WTC11 (cell line): Measurements from ENCODE around the gene NRXN3. TPM values are rescaled to one million over a fixed set of nuclear protein-coding genes. Genes with fewer than 3 reads are reported as not detected.

Experiments
- ATAC-seq: fragments of 200-7000 bp; cut with Tn5 transposase; 2 replicates; pipeline ENCODE4 v1.10.0; 2021; ENCODE audit warnings: mild to moderate bottlenecking, moderate library complexity
- CTCF ChIA-PET: fragments of 300-600 bp; sonication (Branson Sonifier 250); formaldehyde crosslinking; loops from one replicate; lab custom pipeline; 2021; ENCODE audit warnings: antibody characterized with exemption; lab: Charles Lee
- POLR2A ChIA-PET: fragments of 350-600 bp; sonication (Branson Sonifier 250); formaldehyde crosslinking; loops from one replicate; lab custom pipeline; 2021; ENCODE audit warnings: antibody characterized with exemption; lab: Charles Lee
- DNase-seq: peaks from one replicate; pipeline ENCODE4 v3.0.0; 2021; ENCODE audit warnings: low spot score
- H3K27ac Mint-ChIP-seq: 2 replicates; pipeline ENCODE4 v1.8.0; 2021; ENCODE audit warnings: mixed read lengths
- H3K27me3 Mint-ChIP-seq: 2 replicates; pipeline ENCODE4 v1.8.0; 2021; ENCODE audit warnings: low read depth, mild to moderate bottlenecking, moderate library complexity, mixed read lengths
- H3K36me3 Mint-ChIP-seq: 2 replicates; pipeline ENCODE4 v1.8.0; 2021; ENCODE audit warnings: mixed read lengths
- H3K4me1 Mint-ChIP-seq: 2 replicates; pipeline ENCODE4 v1.8.0; 2022; ENCODE audit warnings: mixed read lengths
- H3K4me3 Mint-ChIP-seq: 2 replicates; pipeline ENCODE4 v1.8.0; 2021; ENCODE audit warnings: mild to moderate bottlenecking, moderate library complexity, mixed read lengths
- H3K9me3 Mint-ChIP-seq: 2 replicates; pipeline ENCODE4 v1.8.0; 2021; ENCODE audit warnings: mixed read lengths
- ATF1 ChIP-seq: sonication (generic); formaldehyde crosslinking; IDR thresholded peaks from 2 replicates; pipeline ENCODE4 v1.8.1; 2023; ENCODE audit warnings: mild to moderate bottlenecking, moderate library complexity, missing genetic modification reagents
- CREM ChIP-seq: sonication (generic); formaldehyde crosslinking; IDR thresholded peaks from 2 replicates; pipeline ENCODE4 v1.8.1; 2022; ENCODE audit warnings: mild to moderate bottlenecking, missing genetic modification reagents, moderate library complexity
- ELF4 ChIP-seq: sonication (generic); formaldehyde crosslinking; IDR thresholded peaks from 2 replicates; pipeline ENCODE4 v1.8.1; 2022; ENCODE audit warnings: low read depth, mild to moderate bottlenecking, moderate library complexity, missing genetic modification reagents
- EMX1 ChIP-seq: fragments of 250-450 bp; sonication (Bioruptor Pico); IDR thresholded peaks from 2 replicates; pipeline ENCODE4 v1.8.0; 2021; ENCODE audit warnings: mild to moderate bottlenecking
- ESRRA ChIP-seq: sonication (generic); formaldehyde crosslinking; IDR thresholded peaks from 2 replicates; pipeline ENCODE4 v1.8.1; 2022; ENCODE audit warnings: mild to moderate bottlenecking, missing genetic modification reagents, borderline replicate concordance
- GRHL2 ChIP-seq: fragments of 250-450 bp; sonication (Bioruptor Pico); IDR thresholded peaks from 2 replicates; pipeline ENCODE4 v1.8.0; 2022; ENCODE audit warnings: mild to moderate bottlenecking, moderate library complexity; ENCODE audit not compliant: insufficient replicate concordance, severe bottlenecking
- IRF2 ChIP-seq: sonication (generic); formaldehyde crosslinking; IDR thresholded peaks from 2 replicates; pipeline ENCODE4 v1.8.0; 2022; ENCODE audit warnings: low read depth, missing genetic modification reagents, borderline replicate concordance
- RELA ChIP-seq: sonication (generic); formaldehyde crosslinking; IDR thresholded peaks from 2 replicates; pipeline ENCODE4 v1.8.1; 2022; ENCODE audit warnings: missing genetic modification reagents, mild to moderate bottlenecking, borderline replicate concordance
- TCF7 ChIP-seq: sonication (generic); formaldehyde crosslinking; IDR thresholded peaks from 2 replicates; pipeline ENCODE4 v1.8.0; 2022; ENCODE audit warnings: mild to moderate bottlenecking, low read depth, missing genetic modification reagents, moderate library complexity
- ZNF121 ChIP-seq: sonication (generic); formaldehyde crosslinking; IDR thresholded peaks from 2 replicates; pipeline ENCODE4 v1.8.0; 2023; ENCODE audit warnings: missing genetic modification reagents
- ZNF396 ChIP-seq: fragments of 250-450 bp; sonication (Bioruptor Pico); IDR thresholded peaks from 2 replicates; pipeline ENCODE4 v1.8.0; 2021; ENCODE audit warnings: mild to moderate bottlenecking, moderate library complexity, borderline replicate concordance
- ZNF423 ChIP-seq: fragments of 250-450 bp; sonication (Bioruptor Pico); IDR thresholded peaks from 2 replicates; pipeline ENCODE4 v2.1.2; 2022; ENCODE audit warnings: mild to moderate bottlenecking, moderate library complexity
- ZNF671 ChIP-seq: fragments of 250-450 bp; sonication (Bioruptor Pico); IDR thresholded peaks from 2 replicates; pipeline ENCODE4 v1.8.0; 2021; ENCODE audit warnings: mild to moderate bottlenecking
- total RNA-seq: library from RNA; stranded (reverse); gene quantifications from 3 replicates; pipeline ENCODE4 v1.2.3, GENCODE V29; 2021
- TF ChIP-seq, protein P1 (sequence below): sonication (generic); formaldehyde crosslinking; IDR thresholded peaks from 2 replicates; pipeline ENCODE4 v1.8.1; 2023; ENCODE audit warnings: mild to moderate bottlenecking, moderate library complexity, missing genetic modification reagents
- TF ChIP-seq, protein P2 (sequence below): fragments of 250-450 bp; sonication (Bioruptor Pico); IDR thresholded peaks from 2 replicates; pipeline ENCODE4 v1.9.0; 2021; ENCODE audit warnings: mild to moderate bottlenecking
- TF ChIP-seq, protein P3 (sequence below): sonication (generic); formaldehyde crosslinking; IDR thresholded peaks from 2 replicates; pipeline ENCODE4 v1.8.0; 2022; ENCODE audit warnings: mild to moderate bottlenecking, missing genetic modification reagents
- TF ChIP-seq, protein P4 (sequence below): fragments of 250-450 bp; sonication (Bioruptor Pico); IDR thresholded peaks from 2 replicates; pipeline ENCODE4 v1.9.0; 2021; ENCODE audit warnings: mild to moderate bottlenecking, borderline replicate concordance
- TF ChIP-seq, protein P5 (sequence below): sonication (generic); formaldehyde crosslinking; IDR thresholded peaks from 2 replicates; pipeline ENCODE4 v1.8.1; 2022; ENCODE audit warnings: mild to moderate bottlenecking, missing genetic modification reagents, moderate library complexity, borderline replicate concordance
- TF ChIP-seq, protein P6 (sequence below): sonication (generic); formaldehyde crosslinking; IDR thresholded peaks from 2 replicates; pipeline ENCODE4 v1.8.1; 2022; ENCODE audit warnings: missing genetic modification reagents, borderline replicate concordance
- TF ChIP-seq, protein P7 (sequence below): sonication (generic); formaldehyde crosslinking; IDR thresholded peaks from 2 replicates; pipeline ENCODE4 v1.8.0; 2022; ENCODE audit warnings: mild to moderate bottlenecking, missing genetic modification reagents

The NRXN3 gene
- total RNA-seq, 1 experiment from 2014 or later, result 3.0 TPM

DNA sequence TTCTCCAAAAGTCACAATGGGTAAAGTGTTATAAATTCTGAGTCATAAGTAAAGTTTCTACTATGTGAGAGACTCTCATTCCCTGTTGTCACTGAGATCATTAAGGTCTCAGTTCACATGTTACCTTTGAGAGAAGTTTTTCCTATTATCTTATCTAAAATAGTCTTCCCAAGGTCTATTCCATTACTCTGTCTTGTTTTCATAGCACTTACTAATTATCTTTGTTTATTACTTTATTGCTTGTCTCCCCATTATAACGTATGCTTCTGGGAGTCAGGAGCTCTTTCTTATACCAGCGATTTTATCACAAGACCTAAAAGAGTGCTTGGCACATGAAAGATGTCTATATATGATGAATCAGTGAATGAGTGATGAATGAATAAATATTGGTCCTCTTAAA lies 1039.2 kb downstream of the NRXN3 start:
- no peaks in the 10 kb centered on the region for H3K27me3 Mint-ChIP-seq

DNA sequence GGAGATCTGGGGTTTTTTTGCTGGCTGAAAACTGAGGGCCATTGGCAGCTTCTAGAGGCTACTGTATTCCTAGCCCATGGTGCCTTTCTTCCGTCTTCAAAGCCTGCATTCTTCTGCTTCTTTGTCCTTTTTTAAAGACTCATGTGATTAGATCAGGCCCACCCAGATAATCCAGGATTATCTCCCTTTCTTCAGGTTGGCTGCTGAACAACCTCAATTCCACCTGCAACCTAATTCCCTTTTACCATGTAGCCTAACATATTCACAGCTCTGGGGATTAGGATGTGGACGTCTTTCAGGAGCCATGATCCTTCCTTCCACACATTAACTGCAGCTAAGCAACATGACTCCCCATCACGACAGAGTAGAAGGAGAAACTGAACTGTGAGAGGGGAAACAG lies 1055.6 kb downstream of the NRXN3 start:
- Mint-ChIP-seq H3K36me3 (peaks cover 7% of the 10 kb centered on the region), H3K4me1 (no peaks in the 10 kb centered on the region; the same call in 1 of the 2 replicates), H3K9me3 (peaks cover 23% of the 10 kb centered on the region), H3K4me3 (no peak overlapping the region), H3K27me3 (peaks cover 4% of the 10 kb centered on the region; the same call in 1 of the 2 replicates), H3K27ac (no peak overlapping the region)
- ATAC-seq (no peak), DNase-seq (no peak)
- ChIA-PET POLR2A (no interaction called here), CTCF (no interaction called here)
- TF ChIP-seq, protein P1, sequence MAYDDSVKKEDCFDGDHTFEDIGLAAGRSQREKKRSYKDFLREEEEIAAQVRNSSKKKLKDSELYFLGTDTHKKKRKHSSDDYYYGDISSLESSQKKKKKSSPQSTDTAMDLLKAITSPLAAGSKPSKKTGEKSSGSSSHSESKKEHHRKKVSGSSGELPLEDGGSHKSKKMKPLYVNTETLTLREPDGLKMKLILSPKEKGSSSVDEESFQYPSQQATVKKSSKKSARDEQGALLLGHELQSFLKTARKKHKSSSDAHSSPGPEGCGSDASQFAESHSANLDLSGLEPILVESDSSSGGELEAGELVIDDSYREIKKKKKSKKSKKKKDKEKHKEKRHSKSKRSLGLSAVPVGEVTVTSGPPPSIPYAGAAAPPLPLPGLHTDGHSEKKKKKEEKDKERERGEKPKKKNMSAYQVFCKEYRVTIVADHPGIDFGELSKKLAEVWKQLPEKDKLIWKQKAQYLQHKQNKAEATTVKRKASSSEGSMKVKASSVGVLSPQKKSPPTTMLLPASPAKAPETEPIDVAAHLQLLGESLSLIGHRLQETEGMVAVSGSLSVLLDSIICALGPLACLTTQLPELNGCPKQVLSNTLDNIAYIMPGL (CRISPR knock-in tag), result no peak
- TF ChIP-seq ZNF671 (CRISPR knock-in tag) (no peak), IRF2 (CRISPR knock-in tag) (no peak), EMX1 (no peak), ELF4 (CRISPR knock-in tag) (no peak), CREM (CRISPR knock-in tag) (no peak)
- TF ChIP-seq, protein P2, sequence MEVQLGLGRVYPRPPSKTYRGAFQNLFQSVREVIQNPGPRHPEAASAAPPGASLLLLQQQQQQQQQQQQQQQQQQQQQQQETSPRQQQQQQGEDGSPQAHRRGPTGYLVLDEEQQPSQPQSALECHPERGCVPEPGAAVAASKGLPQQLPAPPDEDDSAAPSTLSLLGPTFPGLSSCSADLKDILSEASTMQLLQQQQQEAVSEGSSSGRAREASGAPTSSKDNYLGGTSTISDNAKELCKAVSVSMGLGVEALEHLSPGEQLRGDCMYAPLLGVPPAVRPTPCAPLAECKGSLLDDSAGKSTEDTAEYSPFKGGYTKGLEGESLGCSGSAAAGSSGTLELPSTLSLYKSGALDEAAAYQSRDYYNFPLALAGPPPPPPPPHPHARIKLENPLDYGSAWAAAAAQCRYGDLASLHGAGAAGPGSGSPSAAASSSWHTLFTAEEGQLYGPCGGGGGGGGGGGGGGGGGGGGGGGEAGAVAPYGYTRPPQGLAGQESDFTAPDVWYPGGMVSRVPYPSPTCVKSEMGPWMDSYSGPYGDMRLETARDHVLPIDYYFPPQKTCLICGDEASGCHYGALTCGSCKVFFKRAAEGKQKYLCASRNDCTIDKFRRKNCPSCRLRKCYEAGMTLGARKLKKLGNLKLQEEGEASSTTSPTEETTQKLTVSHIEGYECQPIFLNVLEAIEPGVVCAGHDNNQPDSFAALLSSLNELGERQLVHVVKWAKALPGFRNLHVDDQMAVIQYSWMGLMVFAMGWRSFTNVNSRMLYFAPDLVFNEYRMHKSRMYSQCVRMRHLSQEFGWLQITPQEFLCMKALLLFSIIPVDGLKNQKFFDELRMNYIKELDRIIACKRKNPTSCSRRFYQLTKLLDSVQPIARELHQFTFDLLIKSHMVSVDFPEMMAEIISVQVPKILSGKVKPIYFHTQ, result no peak

More for the DNA sequence above, 1039.2 kb downstream of the NRXN3 start:
- ChIA-PET CTCF (no interaction called here), POLR2A (no interaction called here)
- Mint-ChIP-seq H3K4me3 (no peak overlapping the region), H3K36me3 (no peaks in the 10 kb centered on the region), H3K4me1 (peaks cover 8% of the 10 kb centered on the region), H3K9me3 (peaks cover 7% of the 10 kb centered on the region), H3K27ac (no peak overlapping the region)
- TF ChIP-seq RELA (CRISPR knock-in tag) (no peak), TCF7 (CRISPR knock-in tag) (no peak), IRF2 (CRISPR knock-in tag) (no peak), GRHL2 (CRISPR knock-in tag) (no peak), ZNF396 (CRISPR knock-in tag) (no peak), CREM (CRISPR knock-in tag) (no peak), ATF1 (CRISPR knock-in tag) (no peak), ELF4 (CRISPR knock-in tag) (no peak), ZNF423 (CRISPR knock-in tag) (no peak), ZNF121 (no peak), ESRRA (CRISPR knock-in tag) (no peak)
- TF ChIP-seq, protein P3, sequence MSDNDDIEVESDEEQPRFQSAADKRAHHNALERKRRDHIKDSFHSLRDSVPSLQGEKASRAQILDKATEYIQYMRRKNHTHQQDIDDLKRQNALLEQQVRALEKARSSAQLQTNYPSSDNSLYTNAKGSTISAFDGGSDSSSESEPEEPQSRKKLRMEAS (CRISPR knock-in tag), result no peak
- TF ChIP-seq, protein P4, sequence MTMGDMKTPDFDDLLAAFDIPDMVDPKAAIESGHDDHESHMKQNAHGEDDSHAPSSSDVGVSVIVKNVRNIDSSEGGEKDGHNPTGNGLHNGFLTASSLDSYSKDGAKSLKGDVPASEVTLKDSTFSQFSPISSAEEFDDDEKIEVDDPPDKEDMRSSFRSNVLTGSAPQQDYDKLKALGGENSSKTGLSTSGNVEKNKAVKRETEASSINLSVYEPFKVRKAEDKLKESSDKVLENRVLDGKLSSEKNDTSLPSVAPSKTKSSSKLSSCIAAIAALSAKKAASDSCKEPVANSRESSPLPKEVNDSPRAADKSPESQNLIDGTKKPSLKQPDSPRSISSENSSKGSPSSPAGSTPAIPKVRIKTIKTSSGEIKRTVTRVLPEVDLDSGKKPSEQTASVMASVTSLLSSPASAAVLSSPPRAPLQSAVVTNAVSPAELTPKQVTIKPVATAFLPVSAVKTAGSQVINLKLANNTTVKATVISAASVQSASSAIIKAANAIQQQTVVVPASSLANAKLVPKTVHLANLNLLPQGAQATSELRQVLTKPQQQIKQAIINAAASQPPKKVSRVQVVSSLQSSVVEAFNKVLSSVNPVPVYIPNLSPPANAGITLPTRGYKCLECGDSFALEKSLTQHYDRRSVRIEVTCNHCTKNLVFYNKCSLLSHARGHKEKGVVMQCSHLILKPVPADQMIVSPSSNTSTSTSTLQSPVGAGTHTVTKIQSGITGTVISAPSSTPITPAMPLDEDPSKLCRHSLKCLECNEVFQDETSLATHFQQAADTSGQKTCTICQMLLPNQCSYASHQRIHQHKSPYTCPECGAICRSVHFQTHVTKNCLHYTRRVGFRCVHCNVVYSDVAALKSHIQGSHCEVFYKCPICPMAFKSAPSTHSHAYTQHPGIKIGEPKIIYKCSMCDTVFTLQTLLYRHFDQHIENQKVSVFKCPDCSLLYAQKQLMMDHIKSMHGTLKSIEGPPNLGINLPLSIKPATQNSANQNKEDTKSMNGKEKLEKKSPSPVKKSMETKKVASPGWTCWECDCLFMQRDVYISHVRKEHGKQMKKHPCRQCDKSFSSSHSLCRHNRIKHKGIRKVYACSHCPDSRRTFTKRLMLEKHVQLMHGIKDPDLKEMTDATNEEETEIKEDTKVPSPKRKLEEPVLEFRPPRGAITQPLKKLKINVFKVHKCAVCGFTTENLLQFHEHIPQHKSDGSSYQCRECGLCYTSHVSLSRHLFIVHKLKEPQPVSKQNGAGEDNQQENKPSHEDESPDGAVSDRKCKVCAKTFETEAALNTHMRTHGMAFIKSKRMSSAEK (CRISPR knock-in tag), result no peak
- TF ChIP-seq, protein P5, sequence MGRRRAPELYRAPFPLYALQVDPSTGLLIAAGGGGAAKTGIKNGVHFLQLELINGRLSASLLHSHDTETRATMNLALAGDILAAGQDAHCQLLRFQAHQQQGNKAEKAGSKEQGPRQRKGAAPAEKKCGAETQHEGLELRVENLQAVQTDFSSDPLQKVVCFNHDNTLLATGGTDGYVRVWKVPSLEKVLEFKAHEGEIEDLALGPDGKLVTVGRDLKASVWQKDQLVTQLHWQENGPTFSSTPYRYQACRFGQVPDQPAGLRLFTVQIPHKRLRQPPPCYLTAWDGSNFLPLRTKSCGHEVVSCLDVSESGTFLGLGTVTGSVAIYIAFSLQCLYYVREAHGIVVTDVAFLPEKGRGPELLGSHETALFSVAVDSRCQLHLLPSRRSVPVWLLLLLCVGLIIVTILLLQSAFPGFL (CRISPR knock-in tag), result no peak
- TF ChIP-seq, protein P6, sequence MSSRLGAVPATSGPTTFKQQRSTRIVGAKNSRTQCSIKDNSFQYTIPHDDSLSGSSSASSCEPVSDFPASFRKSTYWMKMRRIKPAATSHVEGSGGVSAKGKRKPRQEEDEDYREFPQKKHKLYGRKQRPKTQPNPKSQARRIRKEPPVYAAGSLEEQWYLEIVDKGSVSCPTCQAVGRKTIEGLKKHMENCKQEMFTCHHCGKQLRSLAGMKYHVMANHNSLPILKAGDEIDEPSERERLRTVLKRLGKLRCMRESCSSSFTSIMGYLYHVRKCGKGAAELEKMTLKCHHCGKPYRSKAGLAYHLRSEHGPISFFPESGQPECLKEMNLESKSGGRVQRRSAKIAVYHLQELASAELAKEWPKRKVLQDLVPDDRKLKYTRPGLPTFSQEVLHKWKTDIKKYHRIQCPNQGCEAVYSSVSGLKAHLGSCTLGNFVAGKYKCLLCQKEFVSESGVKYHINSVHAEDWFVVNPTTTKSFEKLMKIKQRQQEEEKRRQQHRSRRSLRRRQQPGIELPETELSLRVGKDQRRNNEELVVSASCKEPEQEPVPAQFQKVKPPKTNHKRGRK (CRISPR knock-in tag), result no peak
- TF ChIP-seq, protein P7, sequence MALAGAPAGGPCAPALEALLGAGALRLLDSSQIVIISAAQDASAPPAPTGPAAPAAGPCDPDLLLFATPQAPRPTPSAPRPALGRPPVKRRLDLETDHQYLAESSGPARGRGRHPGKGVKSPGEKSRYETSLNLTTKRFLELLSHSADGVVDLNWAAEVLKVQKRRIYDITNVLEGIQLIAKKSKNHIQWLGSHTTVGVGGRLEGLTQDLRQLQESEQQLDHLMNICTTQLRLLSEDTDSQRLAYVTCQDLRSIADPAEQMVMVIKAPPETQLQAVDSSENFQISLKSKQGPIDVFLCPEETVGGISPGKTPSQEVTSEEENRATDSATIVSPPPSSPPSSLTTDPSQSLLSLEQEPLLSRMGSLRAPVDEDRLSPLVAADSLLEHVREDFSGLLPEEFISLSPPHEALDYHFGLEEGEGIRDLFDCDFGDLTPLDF (CRISPR knock-in tag), result no peak
- DNase-seq, result no peak
- no peak for ATAC-seq
